OCI-LY7 (cell line): ENCODE data around the gene KDELR1.

ENCODE experiments used
- CTCF ChIP-seq: fragments of 200-600 bp; sonication (generic); conservative IDR thresholded peaks from 2 replicates; pipeline ENCODE4 v1.5.1; 2014; ENCODE audit warnings: mild to moderate bottlenecking, antibody characterized with exemption, low read length, moderate library complexity, mixed read lengths
- EZH2phosphoT487 ChIP-seq: fragments of 200-600 bp; sonication (generic); IDR thresholded peaks from 2 replicates; pipeline ENCODE4 v1.6.1; 2018; ENCODE audit warnings: low read depth, borderline replicate concordance, mild to moderate bottlenecking, mixed run types, antibody characterized with exemption, low read length, moderate library complexity, mixed read lengths

GRCh38 chr19:48348045-48348444 is 43.3 kb downstream of the KDELR1 start:
- TF ChIP-seq CTCF = no peak
- TF ChIP-seq EZH2phosphoT487 = no peak
